ENCODE data around the gene DYTN. TPM values are rescaled to one million over a fixed set of nuclear protein-coding genes. Genes with fewer than 3 reads are reported as not detected.

Gene DYTN
- total and polyA plus RNA-seq, 2 experiments from 2014 or later = not detected

DNA sequence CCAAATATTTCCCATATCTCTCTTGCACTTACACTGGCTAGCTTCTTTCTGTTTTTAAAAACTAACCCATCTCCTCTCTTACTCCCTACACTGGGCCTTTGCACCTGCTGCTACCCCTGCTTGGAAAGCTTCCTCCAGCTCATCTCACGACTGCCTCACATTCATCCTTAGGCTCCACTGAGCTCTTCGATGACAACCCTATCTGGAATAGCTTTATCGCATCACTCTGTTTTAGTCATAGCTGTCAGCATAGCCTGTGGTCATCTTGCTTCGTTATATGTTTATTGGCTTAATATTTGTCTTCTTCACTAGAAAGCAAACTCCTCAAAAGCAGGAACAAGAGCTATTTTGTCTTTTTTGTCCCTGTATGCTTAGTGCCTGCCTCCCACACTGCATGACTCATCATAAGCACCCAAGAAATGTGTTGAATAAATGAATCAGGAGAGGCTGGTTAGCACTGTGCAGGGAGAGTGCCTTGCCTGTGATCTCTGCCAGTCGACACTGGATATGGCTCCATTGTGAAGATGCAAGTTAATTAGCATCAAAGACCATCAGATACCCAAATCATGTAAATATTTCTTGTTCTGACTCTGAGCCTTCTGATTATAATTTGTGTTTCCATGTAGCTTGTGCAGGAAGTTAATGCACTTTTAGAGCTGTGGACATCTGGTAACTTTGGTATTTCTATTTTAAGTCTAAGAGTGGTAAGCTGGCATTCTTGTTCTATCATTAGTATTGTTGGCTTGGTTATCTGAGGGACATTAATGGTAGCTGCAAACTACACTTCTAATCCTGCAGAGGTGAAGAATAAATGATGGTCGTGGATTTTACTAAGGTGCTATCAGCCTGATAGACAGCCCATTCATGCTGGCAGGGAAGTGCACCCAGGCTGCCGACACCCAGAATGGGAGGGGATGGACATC is 10.3 kb upstream of the DYTN start:
- Histone ChIP-seq H2AFZ (no peak overlapping the region), H3K4me1 (ENCODE audit: insufficient read depth) (no peaks in the 10 kb centered on the region), H3K9me3 (ENCODE audit: low read depth) (no peaks in the 10 kb centered on the region), H3F3A (ENCODE audit: insufficient read depth) (no peaks in the 10 kb centered on the region), H3K4me3 (no peak overlapping the region), H3K27me3 (replicated peaks; ENCODE audit: insufficient read depth) (no peaks in the 10 kb centered on the region; the same call in 1 of the 2 replicates), H3K9ac (no peak overlapping the region), H3K36me3 (ENCODE audit: low read depth) (no peaks in the 10 kb centered on the region), H3K4me2 (ENCODE audit: unreplicated experiment) (no peak overlapping the region), H3K79me2 (ENCODE audit: insufficient read depth) (no peaks in the 10 kb centered on the region), H4K20me1 (ENCODE audit: insufficient read depth) (no peaks in the 10 kb centered on the region), H3K27ac (no peak overlapping the region), H3K9me2 (ENCODE audit: insufficient read depth) (no peaks in the 10 kb centered on the region)
- 58 to 65% methylated on average over 7 of the region's 7 CpGs for WGBS, 2 experiments (ENCODE audit: low coverage in 1 of 2, low lambda C conversion rate in 2 of 2, missing lambda C conversion rate in 2 of 2)
- peak; percentile 56 for DNase-seq
- TF ChIP-seq EZH2 (IDR thresholded peaks at IDR 0.05; ENCODE audit: insufficient read depth, poor library complexity, severe bottlenecking) (no peak), EZH2phosphoT487 (IDR thresholded peaks at IDR 0.05; ENCODE audit: insufficient read depth, low read depth) (no peak)
- in situ Hi-C loops (cut with MboI) = no loop called here

DNA sequence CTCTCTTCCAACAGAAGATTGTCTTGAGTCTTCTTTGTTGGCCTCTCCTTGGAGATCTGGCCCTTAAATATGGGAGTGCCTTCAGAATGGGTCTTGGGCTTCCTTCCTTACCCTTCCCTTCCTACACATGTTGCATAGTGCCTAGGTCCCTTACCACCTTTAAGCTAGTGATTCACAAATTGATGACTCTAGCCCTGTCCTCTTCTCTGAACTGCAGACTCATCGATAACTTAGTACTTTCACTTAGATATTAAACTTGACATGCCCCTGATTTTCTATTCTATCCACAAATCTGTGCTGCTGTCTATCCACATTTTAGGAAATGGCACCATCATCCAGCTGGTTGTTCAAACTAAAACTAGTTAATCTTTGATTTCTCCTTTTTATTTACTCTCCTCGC is 9.1 kb upstream of the DYTN start:
- no peaks in the 10 kb centered on the region for H3K79me2 ChIP-seq (ENCODE audit: insufficient read depth)
- no peaks in the 10 kb centered on the region for H3K4me1 ChIP-seq (ENCODE audit: insufficient read depth)
- in situ Hi-C loops (cut with MboI) = no loop called here
- WGBS, 2 experiments (ENCODE audit: low coverage in 1 of 2, low lambda C conversion rate in 2 of 2, missing lambda C conversion rate in 2 of 2) = 47 to 60% methylated on average over 2 of the region's 2 CpGs
- H3K36me3 ChIP-seq (ENCODE audit: low read depth) = no peaks in the 10 kb centered on the region
- no peaks in the 10 kb centered on the region for H4K20me1 ChIP-seq (ENCODE audit: insufficient read depth)
- H3K27ac ChIP-seq = no peak overlapping the region
- H3K9me2 ChIP-seq (ENCODE audit: insufficient read depth) = no peaks in the 10 kb centered on the region
- no peak overlapping the region for H3K9ac ChIP-seq
- no peak for DNase-seq
- H3K27me3 ChIP-seq (replicated peaks; ENCODE audit: insufficient read depth) = no peaks in the 10 kb centered on the region; the same call in 1 of the 2 replicates
- no peaks in the 10 kb centered on the region for H3F3A ChIP-seq (ENCODE audit: insufficient read depth)
- no peaks in the 10 kb centered on the region for H3K9me3 ChIP-seq (ENCODE audit: low read depth)
- H3K4me3 ChIP-seq = no peak overlapping the region
- no peak overlapping the region for H3K4me2 ChIP-seq (ENCODE audit: unreplicated experiment)
- no peak for TF ChIP-seq EZH2 (IDR thresholded peaks at IDR 0.05; ENCODE audit: insufficient read depth, poor library complexity, severe bottlenecking)
- no peak overlapping the region for H2AFZ ChIP-seq

DNA sequence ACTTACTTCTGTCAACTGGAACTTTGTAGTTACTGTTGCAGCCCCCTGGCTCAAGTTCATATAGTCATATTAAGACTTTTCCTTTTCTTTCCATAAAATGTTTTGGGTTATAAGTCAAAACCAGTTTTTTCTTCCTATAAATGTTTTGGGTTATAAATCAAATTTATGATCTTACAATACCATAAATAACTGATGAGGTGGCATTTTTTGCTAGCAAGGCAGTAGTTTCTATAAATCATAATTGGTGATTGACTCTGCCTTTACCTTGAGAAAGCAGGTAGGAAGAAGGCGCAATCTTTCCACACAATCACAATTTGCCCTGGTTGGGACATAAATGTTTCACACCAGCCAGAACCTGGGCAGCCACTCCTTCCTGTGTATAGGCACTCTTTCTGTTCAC is 5.1 kb upstream of the DYTN start:
- Histone ChIP-seq H3K79me2 (ENCODE audit: insufficient read depth) (no peaks in the 10 kb centered on the region), H3K4me2 (ENCODE audit: unreplicated experiment) (no peak overlapping the region), H3K9me3 (ENCODE audit: low read depth) (no peaks in the 10 kb centered on the region), H2AFZ (no peak overlapping the region), H3K9me2 (ENCODE audit: insufficient read depth) (no peaks in the 10 kb centered on the region), H3K9ac (no peak overlapping the region), H3K27ac (no peak overlapping the region), H4K20me1 (ENCODE audit: insufficient read depth) (no peaks in the 10 kb centered on the region), H3K4me3 (no peak overlapping the region), H3K27me3 (replicated peaks; ENCODE audit: insufficient read depth) (peaks cover 4% of the 10 kb centered on the region; the same call in 1 of the 2 replicates), H3K4me1 (ENCODE audit: insufficient read depth) (no peaks in the 10 kb centered on the region), H3K36me3 (ENCODE audit: low read depth) (no peaks in the 10 kb centered on the region), H3F3A (ENCODE audit: insufficient read depth) (no peaks in the 10 kb centered on the region)
- in situ Hi-C loops (cut with MboI) = no loop called here
- 38 to 68% methylated on average over 1 of the region's 1 CpG for WGBS, 2 experiments (ENCODE audit: low coverage in 1 of 2, low lambda C conversion rate in 2 of 2, missing lambda C conversion rate in 2 of 2)
- TF ChIP-seq EZH2 (IDR thresholded peaks at IDR 0.05; ENCODE audit: insufficient read depth, poor library complexity, severe bottlenecking) = no peak
- TF ChIP-seq EZH2phosphoT487 (IDR thresholded peaks at IDR 0.05; ENCODE audit: insufficient read depth, low read depth) = no peak
- DNase-seq = no peak

- no peak for DNase-seq
- no peaks in the 10 kb centered on the region for H3K36me3 ChIP-seq (ENCODE audit: low read depth)
- H3K27me3 ChIP-seq (replicated peaks; ENCODE audit: insufficient read depth) = peaks cover 4% of the 10 kb centered on the region; the same call in 1 of the 2 replicates
- in situ Hi-C loops (cut with MboI) = no loop called here
- TF ChIP-seq EZH2phosphoT487 (IDR thresholded peaks at IDR 0.05; ENCODE audit: insufficient read depth, low read depth) (no peak), EZH2 (IDR thresholded peaks at IDR 0.05; ENCODE audit: insufficient read depth, poor library complexity, severe bottlenecking) (no peak)
- H3K27ac ChIP-seq = no peak overlapping the region
- no peak overlapping the region for H2AFZ ChIP-seq
- no peaks in the 10 kb centered on the region for H3F3A ChIP-seq (ENCODE audit: insufficient read depth)
- no peaks in the 10 kb centered on the region for H3K9me3 ChIP-seq (ENCODE audit: low read depth)
- H3K79me2 ChIP-seq (ENCODE audit: insufficient read depth) = no peaks in the 10 kb centered on the region
- H4K20me1 ChIP-seq (ENCODE audit: insufficient read depth) = no peaks in the 10 kb centered on the region
- H3K9me2 ChIP-seq (ENCODE audit: insufficient read depth) = no peaks in the 10 kb centered on the region
- no peak overlapping the region for H3K9ac ChIP-seq
- H3K4me3 ChIP-seq = no peak overlapping the region
- 62 to 63% methylated on average over 4 of the region's 4 CpGs for WGBS, 2 experiments (ENCODE audit: low coverage in 1 of 2, low lambda C conversion rate in 2 of 2, missing lambda C conversion rate in 2 of 2)
- no peak overlapping the region for H3K4me2 ChIP-seq (ENCODE audit: unreplicated experiment)
- H3K4me1 ChIP-seq (ENCODE audit: insufficient read depth) = no peaks in the 10 kb centered on the region
Observed at GRCh38 chr2:206721256-206721920, 3.2 kb upstream of the DYTN start.
